DND-41 (cell line): ENCODE data around the gene PCDH9.

ENCODE experiments used
- EZH2 ChIP-seq: IDR thresholded peaks from 3 replicates; pipeline ENCODE4 v1.6.1; 2012; ENCODE audit warnings: borderline replicate concordance, low read depth, mild to moderate bottlenecking, moderate library complexity, low read length, inconsistent platforms; ENCODE audit not compliant: severe bottlenecking
- TF ChIP-seq, protein P1 (sequence below): IDR thresholded peaks from 2 replicates; pipeline ENCODE4 v1.5.1; 2012; ENCODE audit warnings: borderline replicate concordance, low read length, moderate library complexity, mild to moderate bottlenecking; ENCODE audit not compliant: poor library complexity, severe bottlenecking; ENCODE audit errors: extremely low read depth

- TF ChIP-seq, protein P1, sequence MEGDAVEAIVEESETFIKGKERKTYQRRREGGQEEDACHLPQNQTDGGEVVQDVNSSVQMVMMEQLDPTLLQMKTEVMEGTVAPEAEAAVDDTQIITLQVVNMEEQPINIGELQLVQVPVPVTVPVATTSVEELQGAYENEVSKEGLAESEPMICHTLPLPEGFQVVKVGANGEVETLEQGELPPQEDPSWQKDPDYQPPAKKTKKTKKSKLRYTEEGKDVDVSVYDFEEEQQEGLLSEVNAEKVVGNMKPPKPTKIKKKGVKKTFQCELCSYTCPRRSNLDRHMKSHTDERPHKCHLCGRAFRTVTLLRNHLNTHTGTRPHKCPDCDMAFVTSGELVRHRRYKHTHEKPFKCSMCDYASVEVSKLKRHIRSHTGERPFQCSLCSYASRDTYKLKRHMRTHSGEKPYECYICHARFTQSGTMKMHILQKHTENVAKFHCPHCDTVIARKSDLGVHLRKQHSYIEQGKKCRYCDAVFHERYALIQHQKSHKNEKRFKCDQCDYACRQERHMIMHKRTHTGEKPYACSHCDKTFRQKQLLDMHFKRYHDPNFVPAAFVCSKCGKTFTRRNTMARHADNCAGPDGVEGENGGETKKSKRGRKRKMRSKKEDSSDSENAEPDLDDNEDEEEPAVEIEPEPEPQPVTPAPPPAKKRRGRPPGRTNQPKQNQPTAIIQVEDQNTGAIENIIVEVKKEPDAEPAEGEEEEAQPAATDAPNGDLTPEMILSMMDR, result no peak
- TF ChIP-seq EZH2, result no peak
Observed at GRCh38 chr13:67231289-67232000, 1.3 kb upstream of the PCDH9 start.
